Neural progenitor cell (in vitro differentiated cells): Measurements from ENCODE around the gene TC2N.

Experiments used
- CTCF ChIP-seq: fragments of 200-600 bp; sonication (generic); IDR thresholded peaks from 2 replicates; pipeline ENCODE4 v1.5.1; 2017; ENCODE audit warnings: antibody characterized with exemption, mild to moderate bottlenecking
- EZH2phosphoT487 ChIP-seq: fragments of 200-600 bp; sonication (generic); IDR thresholded peaks from 2 replicates; pipeline ENCODE4 v1.6.1; 2017; ENCODE audit warnings: antibody characterized with exemption

DNA sequence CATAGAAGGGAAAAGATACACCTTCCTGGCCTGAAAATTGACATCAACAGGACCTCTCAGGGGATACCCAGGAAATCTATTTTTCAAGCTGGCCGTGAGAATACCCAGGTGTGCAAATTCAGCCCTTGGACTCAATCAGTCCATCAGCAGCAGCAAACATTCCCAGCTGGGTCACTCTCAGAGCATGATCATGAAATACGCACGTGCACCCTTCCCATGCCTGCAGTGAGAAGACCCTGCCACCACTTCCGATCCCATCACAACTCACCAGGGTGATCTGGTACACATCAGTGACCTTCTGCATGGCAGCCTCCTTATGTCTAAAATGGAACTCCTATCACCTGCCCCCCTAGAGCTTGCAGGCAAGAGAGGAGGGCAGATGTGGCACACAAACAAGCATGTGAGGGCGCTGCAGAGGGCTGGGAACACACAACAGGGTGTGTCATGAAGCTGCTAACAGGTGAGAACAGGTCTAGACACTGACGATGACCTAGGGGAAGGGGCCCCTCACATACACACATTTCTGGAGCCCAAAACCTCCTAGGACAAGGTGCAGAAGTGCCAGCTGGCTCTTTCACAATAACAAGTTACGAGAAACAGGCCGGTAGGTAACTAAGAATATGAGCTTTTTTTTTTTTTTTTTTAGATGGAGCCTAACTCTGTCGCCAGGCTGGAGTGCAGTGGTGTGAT lies 37.8 kb upstream of the TC2N start:
- TF ChIP-seq CTCF (no peak), EZH2phosphoT487 (no peak)
